ENCODE results near the gene RAB43.
"Not testable (repeated sequence)": the region's sequence is repeated elsewhere in the genome, so short reads cannot be mapped to it uniquely, and the experiment has no call there.

The RAB43 gene

DNA sequence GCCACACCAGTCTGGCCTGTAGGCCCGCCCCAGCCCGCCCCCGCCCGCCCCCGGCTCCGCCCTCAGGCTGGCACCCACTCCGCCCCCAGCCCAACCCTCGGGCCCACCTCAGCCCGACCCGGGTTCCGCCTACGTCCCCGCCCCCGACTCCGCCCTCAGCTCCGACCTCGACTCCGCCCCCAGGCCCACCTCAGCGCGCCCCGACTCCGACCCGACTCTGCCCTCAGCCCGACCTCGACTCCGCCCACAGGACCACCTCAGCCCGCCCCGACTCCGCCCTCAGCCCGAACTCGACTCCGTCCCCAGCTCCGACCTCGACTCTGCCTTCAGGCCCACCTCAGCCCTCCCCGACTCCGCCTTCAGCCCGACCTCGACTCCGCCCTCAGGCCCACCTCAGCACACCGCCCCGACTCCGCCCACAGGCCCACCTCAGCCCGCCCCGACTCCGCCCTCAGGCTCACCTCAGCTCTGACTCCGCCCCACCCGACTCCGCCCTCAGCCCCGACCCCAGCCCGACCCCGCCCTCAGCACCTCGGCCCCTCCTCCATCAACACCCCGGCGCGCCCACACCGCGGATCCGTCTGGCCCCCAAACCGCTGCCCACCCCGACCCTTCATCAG lies at the start of gene RAB43:
Gene RAB43, minus strand, starts transcription at position 13 of the 620 bp plus-strand sequence. CDS start 315 bp downstream, outside the sequence.
- DNase-seq (ENCODE audit: extremely low read depth, low read depth): peak; percentile 37
- TF ChIP-seq, protein P1, sequence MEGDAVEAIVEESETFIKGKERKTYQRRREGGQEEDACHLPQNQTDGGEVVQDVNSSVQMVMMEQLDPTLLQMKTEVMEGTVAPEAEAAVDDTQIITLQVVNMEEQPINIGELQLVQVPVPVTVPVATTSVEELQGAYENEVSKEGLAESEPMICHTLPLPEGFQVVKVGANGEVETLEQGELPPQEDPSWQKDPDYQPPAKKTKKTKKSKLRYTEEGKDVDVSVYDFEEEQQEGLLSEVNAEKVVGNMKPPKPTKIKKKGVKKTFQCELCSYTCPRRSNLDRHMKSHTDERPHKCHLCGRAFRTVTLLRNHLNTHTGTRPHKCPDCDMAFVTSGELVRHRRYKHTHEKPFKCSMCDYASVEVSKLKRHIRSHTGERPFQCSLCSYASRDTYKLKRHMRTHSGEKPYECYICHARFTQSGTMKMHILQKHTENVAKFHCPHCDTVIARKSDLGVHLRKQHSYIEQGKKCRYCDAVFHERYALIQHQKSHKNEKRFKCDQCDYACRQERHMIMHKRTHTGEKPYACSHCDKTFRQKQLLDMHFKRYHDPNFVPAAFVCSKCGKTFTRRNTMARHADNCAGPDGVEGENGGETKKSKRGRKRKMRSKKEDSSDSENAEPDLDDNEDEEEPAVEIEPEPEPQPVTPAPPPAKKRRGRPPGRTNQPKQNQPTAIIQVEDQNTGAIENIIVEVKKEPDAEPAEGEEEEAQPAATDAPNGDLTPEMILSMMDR (IDR thresholded peaks at IDR 0.05; ENCODE audit: low read depth, low read length): no peak

DNA sequence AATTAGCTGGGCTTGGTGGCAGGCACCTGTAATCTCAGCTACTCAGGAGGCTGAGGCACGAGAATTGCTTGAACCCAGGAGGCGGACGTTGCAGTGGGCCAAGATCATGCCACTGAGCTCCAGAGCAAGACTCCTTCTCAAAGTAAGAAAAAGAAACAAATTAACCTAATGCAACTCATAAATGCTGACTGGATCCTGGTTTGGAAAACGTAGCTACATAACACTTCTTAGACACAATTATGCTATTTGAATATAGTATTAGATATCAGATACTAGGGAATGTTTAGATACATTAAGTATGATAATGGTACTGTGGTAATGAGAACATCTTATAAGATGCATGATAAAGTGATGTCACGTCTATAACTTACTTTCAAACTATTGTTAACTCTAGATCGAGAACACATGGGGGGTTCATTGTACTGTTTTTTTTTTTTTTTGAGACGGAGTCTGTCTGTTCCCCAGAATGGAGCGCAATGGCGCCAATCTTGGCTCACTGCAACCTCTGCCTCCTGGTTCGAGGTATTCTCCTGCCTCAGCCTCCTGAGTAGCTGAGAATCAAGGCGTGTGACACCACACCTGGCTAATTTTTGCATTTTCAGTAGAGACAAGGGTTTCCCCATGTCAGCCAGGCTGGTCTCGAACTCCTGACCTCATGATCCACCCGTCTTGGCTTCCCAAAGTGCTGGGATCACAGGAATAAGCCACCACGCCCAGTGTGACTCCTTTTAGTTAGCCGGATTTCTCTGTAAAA lies 45.2 kb upstream of the RAB43 start:
- DNase-seq (ENCODE audit: extremely low read depth, low read depth): no peak
- TF ChIP-seq, protein P1 (IDR thresholded peaks at IDR 0.05; ENCODE audit: low read depth, low read length): no peak

DNA sequence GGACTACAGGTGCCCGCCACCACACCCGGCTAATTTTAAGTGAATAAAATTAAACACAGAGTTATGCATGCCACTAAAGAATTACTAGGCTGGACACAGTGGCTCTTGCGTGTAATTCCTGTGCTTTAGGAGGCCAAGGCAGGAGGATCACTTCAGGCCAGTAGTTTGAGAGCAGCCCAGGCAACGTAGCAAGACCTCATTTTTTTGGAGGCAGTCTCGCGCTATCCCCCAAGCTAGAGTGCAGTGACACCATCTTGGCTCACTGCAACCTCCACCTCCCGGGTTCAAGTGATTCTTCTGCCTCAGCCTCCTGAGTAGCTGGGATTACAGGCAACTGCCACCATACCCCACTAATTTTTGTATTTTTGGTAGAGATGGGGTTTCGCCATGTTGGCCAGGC lies 44.0 kb upstream of the RAB43 start:
- not testable (repeated sequence) for DNase-seq (ENCODE audit: extremely low read depth, low read depth)

DNA sequence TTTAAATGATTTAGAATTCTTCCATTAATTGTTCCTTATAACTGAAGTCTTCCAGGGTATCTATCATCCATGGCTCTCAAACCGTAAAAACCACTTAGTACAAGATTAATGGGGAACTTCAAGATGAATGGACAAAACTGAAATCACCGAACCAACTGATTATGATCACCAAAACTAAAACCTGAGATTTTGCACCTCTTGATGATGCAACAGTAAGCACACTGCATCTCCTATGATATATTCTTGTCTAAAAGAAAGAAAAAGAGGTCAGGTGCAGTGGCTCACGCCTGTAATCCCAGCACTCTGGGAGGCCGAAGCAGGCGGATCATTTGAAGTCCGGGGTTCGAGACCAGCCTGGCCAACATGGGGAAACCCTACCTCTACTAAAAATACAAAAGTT lies 42.9 kb upstream of the RAB43 start:
- DNase-seq (ENCODE audit: extremely low read depth, low read depth): no peak
- TF ChIP-seq, protein P1 (IDR thresholded peaks at IDR 0.05; ENCODE audit: low read depth, low read length): no peak

DNA sequence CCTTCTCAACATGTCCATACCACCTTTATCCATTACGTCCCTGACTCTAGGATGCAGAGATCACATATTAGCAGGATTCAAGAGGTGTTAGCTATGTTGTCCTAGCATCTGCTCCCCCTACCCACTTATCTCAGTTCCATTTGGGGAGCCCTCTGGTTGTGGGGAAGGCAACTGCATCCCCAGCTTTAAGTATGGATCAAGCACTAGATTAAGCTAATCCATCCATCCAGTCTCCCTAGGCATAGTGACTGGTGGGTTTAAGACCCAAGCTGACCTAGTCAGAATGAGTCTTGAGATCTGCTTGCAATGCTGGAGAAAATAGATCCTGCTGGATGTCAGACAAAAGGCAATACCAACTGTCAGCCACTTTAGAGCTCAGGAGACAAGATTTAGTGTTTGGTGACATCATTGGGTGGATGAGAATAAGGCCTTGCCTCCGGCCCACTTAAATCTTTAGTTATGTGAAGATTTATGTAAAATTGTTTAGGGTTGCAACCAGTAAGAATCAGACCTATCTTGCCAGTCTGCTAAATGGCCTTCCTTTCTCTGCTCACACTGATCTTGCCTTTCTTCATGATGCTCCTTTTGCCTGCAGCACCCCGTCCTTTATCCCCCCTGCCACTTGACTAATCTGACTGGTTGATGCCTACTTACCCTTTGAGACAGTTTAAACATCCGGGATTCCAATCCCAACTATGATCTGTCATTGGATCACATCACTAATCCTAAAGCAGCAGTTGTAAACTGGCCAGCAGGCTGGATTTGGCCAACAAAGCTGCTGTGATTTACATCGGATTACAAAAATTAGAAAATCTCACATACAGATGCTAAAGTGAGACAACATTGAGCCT lies 41.4 kb upstream of the RAB43 start:
- TF ChIP-seq, protein P1 (IDR thresholded peaks at IDR 0.05; ENCODE audit: low read depth, low read length): peak; percentile 15
- DNase-seq (ENCODE audit: extremely low read depth, low read depth): no peak

DNA sequence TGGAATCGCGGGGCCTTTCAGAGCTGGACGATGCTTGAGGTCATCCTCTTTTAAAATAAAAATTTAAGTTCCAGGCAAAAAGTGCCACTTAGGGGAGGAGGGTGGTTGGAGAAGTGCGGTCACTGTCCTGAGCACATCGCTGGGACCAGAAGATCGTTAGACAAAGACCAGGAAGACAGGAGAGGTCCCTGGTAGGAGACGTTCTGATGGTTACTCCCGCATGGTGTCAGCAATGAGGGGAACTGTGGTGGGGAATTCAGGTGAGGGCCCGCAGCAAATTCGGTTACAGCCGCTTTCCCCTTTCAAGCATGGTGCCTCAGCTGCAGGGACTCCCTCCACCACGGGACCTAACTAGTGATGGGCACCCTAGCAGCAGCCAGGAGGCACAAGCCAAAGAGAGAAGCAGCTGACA lies 40.3 kb upstream of the RAB43 start:
- TF ChIP-seq, protein P1 (IDR thresholded peaks at IDR 0.05; ENCODE audit: low read depth, low read length): no peak; the same call in 1 of the 2 replicates
- no peak for DNase-seq (ENCODE audit: extremely low read depth, low read depth)

DNA sequence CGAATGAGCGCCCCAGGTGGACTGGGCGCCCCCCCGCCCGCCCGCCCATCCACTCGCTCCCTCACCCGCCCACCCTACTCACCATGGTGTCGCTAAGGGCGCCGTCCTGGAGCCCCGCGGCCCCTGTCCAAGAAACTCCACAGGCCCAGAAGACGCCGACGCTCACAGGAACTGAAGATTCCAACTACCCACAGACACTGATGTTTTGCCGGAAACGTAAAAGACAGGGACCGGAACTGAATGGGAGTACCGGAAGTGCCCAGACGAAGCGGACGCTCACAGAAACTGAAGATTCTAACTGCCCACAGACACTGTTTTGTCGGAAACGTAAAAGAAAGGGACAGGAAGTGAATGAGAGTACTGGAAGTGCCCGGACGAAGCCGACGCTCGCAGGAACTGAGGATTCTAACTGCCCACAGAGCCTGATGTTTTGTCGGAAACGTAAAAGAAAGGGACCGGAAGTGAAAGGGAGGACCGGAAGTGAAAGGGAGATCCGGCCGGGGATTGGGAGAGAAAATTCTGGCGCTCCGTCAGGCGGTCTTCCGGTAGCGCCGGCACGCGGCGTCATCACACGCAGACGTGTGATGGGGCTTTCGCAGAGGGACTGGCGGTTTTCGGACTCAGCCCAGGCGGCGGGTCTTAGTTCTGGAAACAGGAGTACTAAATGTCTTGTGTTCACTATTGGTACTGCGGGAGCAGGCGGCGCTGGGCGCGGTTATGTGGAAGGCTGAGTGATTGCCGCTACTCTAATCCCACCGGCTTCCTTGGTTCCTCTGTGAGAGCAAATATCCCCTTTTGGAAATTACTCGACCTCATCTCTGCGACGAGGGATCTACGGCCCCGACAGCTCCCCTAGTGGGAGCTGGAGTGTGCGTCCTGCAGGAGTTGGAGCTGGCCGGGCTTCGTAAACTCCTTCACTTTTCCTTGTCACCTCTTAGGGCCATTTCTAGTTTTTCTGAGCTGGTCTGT lies 39.6 kb upstream of the RAB43 start, which contains the start of gene ISY1:
Gene ISY1, minus strand, starts transcription at position 173 of the 969 bp plus-strand sequence. Its CDS starts 88 bp downstream, at position 85.
- TF ChIP-seq, protein P1 (IDR thresholded peaks at IDR 0.05; ENCODE audit: low read depth, low read length): peak; percentile 80
- DNase-seq (ENCODE audit: extremely low read depth, low read depth): peak; percentile 87
